ENCODE data around the gene TREX2. TPM values are rescaled to one million over a fixed set of nuclear protein-coding genes. Genes with fewer than 3 reads are reported as not detected.

TREX2 gene
- total and polyA plus RNA-seq, 7 donors: 0.16 to 3.6 (median 1.7) TPM; not detected in 3

GRCh38 chrX:153409414-153410101 is 36.3 kb downstream of the TREX2 start:
- Histone ChIP-seq H3K27ac (no peak overlapping the region), H3K36me3 (no peaks in the 10 kb centered on the region), H3K4me3 (no peak overlapping the region), H3K4me1 (peaks cover 0 to 14% (median 5%) of the 10 kb centered on the region in 4 donors), H3K9me3 (no peaks in the 10 kb centered on the region), H3K27me3 (no peaks in the 10 kb centered on the region)
- TF ChIP-seq POLR2A (IDR thresholded peaks at IDR 0.05) (no peak), EP300 (IDR thresholded peaks at IDR 0.05) (no peak), CTCF (IDR thresholded peaks at IDR 0.05) (no peak), POLR2AphosphoS5 (IDR thresholded peaks at IDR 0.05) (no peak)
- intact Hi-C loops (cut with DNase I): no loop called here
- 77 to 85% methylated on average over 30 of the region's 30 CpGs for WGBS, 2 donors
- DNase-seq: no peak

GRCh38 chrX:153408871-153409351 is 36.9 kb downstream of the TREX2 start:
- Histone ChIP-seq H3K27ac (no peak overlapping the region), H3K9me3 (no peaks in the 10 kb centered on the region), H3K4me1 (peaks cover 0 to 14% (median 5%) of the 10 kb centered on the region in 4 donors), H3K27me3 (no peaks in the 10 kb centered on the region), H3K4me3 (no peak overlapping the region), H3K36me3 (no peaks in the 10 kb centered on the region)
- peak; percentile 51 for DNase-seq
- intact Hi-C loops (cut with DNase I): no loop called here
- TF ChIP-seq POLR2A (IDR thresholded peaks at IDR 0.05) (no peak), EP300 (IDR thresholded peaks at IDR 0.05) (no peak), POLR2AphosphoS5 (IDR thresholded peaks at IDR 0.05) (no peak), CTCF (IDR thresholded peaks at IDR 0.05) (no peak)
- WGBS, 2 donors: 86 to 92% methylated on average over 12 of the region's 12 CpGs

- Histone ChIP-seq H3K4me3 (no peak overlapping the region), H3K36me3 (no peaks in the 10 kb centered on the region), H3K9me3 (no peaks in the 10 kb centered on the region), H3K4me1 (peaks cover 0 to 14% (median 5%) of the 10 kb centered on the region in 4 donors), H3K27ac (no peak overlapping the region), H3K27me3 (no peaks in the 10 kb centered on the region)
- WGBS, 2 donors: 86 to 89% methylated on average over 10 of the region's 10 CpGs
- intact Hi-C loops (cut with DNase I): no loop called here
- no peak for DNase-seq
- TF ChIP-seq POLR2A (IDR thresholded peaks at IDR 0.05) (no peak), EP300 (IDR thresholded peaks at IDR 0.05) (no peak), CTCF (IDR thresholded peaks at IDR 0.05) (no peak), POLR2AphosphoS5 (IDR thresholded peaks at IDR 0.05) (no peak)
Measured at GRCh38 chrX:153408221-153408721, 37.6 kb downstream of the TREX2 start.

- Histone ChIP-seq H3K27ac (no peak overlapping the region), H3K4me1 (peaks cover 0 to 13% (median 5%) of the 10 kb centered on the region in 4 donors), H3K4me3 (no peak overlapping the region), H3K36me3 (no peaks in the 10 kb centered on the region), H3K9me3 (no peaks in the 10 kb centered on the region), H3K27me3 (no peaks in the 10 kb centered on the region)
- intact Hi-C loops (cut with DNase I): no loop called here
- 34 to 68% methylated on average over 3 of the region's 3 CpGs for WGBS, 2 donors
- no peak for TF ChIP-seq EP300 (IDR thresholded peaks at IDR 0.05)
- no peak for TF ChIP-seq CTCF (IDR thresholded peaks at IDR 0.05)
- TF ChIP-seq POLR2A (IDR thresholded peaks at IDR 0.05): no peak
- no peak for TF ChIP-seq POLR2AphosphoS5 (IDR thresholded peaks at IDR 0.05)
- DNase-seq: no peak
Measured at GRCh38 chrX:153407736-153408135, 38.1 kb downstream of the TREX2 start.
